Fibroblast of lung (primary cell): ENCODE results near the gene KRTAP5-1.

Source experiments
- CTCF ChIP-seq, 2 donors: IDR thresholded peaks in 1 of 2; conservative IDR thresholded peaks in 1 of 2; 1 replicate in 1 of 2; 2 replicates in 1 of 2; pipeline ENCODE4 v1.5.1; 2011 to 2012; ENCODE audit warnings: low read length in 2 of 2, control low read depth in 1 of 2, inconsistent platforms in 1 of 2, low read depth in 1 of 2, mild to moderate bottlenecking in 1 of 2
- EZH2 ChIP-seq: IDR thresholded peaks from 2 replicates; pipeline ENCODE4 v1.5.1; 2012; ENCODE audit warnings: low read length, control low read depth, mild to moderate bottlenecking; ENCODE audit errors: missing control alignments

GRCh38 chr11:1581976-1582375, 3.1 kb downstream of the KRTAP5-1 start:
- TF ChIP-seq CTCF (conservative IDR thresholded peaks at IDR 0.05 in 1 of 2, IDR thresholded peaks at IDR 0.05 in 1 of 2; ENCODE audit: low read depth in 1 of 2, low read length in 2 of 2), result no peak
- no peak for TF ChIP-seq EZH2
